Measurements from ENCODE around the gene RINL.

RINL gene

GRCh38 chr19:38852231-38853044 lies 25.6 kb downstream of the RINL start:
- H3K4me3 ChIP-seq (ENCODE audit: control insufficient read depth, low read depth, low read length) = peak overlapping the region; percentile 76

GRCh38 chr19:38851622-38852230 lies 26.3 kb downstream of the RINL start:
- DNase-seq (ENCODE audit: low read depth) = peak; percentile 84
- no peak for TF ChIP-seq CTCF (conservative IDR thresholded peaks at IDR 0.05; ENCODE audit: control insufficient read depth, insufficient read depth, low read depth, low read length)
- H3K4me3 ChIP-seq (ENCODE audit: control insufficient read depth, low read depth, low read length) = peak overlapping the region; percentile 76

More at GRCh38 chr19:38852231-38853044, 25.6 kb downstream of the RINL start:
- peak; percentile 75 for DNase-seq (ENCODE audit: low read depth)
- TF ChIP-seq CTCF (conservative IDR thresholded peaks at IDR 0.05; ENCODE audit: control insufficient read depth, insufficient read depth, low read depth, low read length) = no peak

- no peak for TF ChIP-seq CTCF (conservative IDR thresholded peaks at IDR 0.05; ENCODE audit: control insufficient read depth, insufficient read depth, low read depth, low read length)
- DNase-seq (ENCODE audit: low read depth) = no peak
- peak overlapping the region; percentile 68 for H3K4me3 ChIP-seq (ENCODE audit: control insufficient read depth, low read depth, low read length)
Measured at GRCh38 chr19:38850976-38851621, 27.0 kb downstream of the RINL start.

GRCh38 chr19:38850436-38850975 lies 27.6 kb downstream of the RINL start:
- peak; percentile 100 for DNase-seq (ENCODE audit: low read depth)
- peak overlapping the region; percentile 68 for H3K4me3 ChIP-seq (ENCODE audit: control insufficient read depth, low read depth, low read length)

GRCh38 chr19:38849860-38850435 lies 28.1 kb downstream of the RINL start, which contains the start of gene HNRNPL:
Gene HNRNPL (minus strand): TSS chr19:38849986. CDS start chr19:38849966, 20 bp downstream.
- DNase-seq (ENCODE audit: low read depth) = no peak
- TF ChIP-seq CTCF (conservative IDR thresholded peaks at IDR 0.05; ENCODE audit: control insufficient read depth, insufficient read depth, low read depth, low read length) = no peak
- peak within 1 kb of the TSS; percentile 84 for H3K4me3 ChIP-seq (ENCODE audit: control insufficient read depth, low read depth, low read length)

More at GRCh38 chr19:38850436-38850975, 27.6 kb downstream of the RINL start:
- no peak for TF ChIP-seq CTCF (conservative IDR thresholded peaks at IDR 0.05; ENCODE audit: control insufficient read depth, insufficient read depth, low read depth, low read length)

Measured in fibroblast of mammary gland (primary cell).